ENCODE data around the gene MOB2. TPM values are rescaled to one million over a fixed set of nuclear protein-coding genes. Genes with fewer than 3 reads are reported as not detected.
"Not testable (repeated sequence)": the region's sequence is repeated elsewhere in the genome, so short reads cannot be mapped to it uniquely, and the experiment has no call there.

MOB2 gene
- total RNA-seq, 1 donor from 2014 or later: 55.2 TPM

GRCh38 chr11:1437500-1437899 lies 49.1 kb downstream of the MOB2 start:
- intact Hi-C loops (cut with DNase I): no loop called here
- DNase-seq (ENCODE audit: low spot score) (no peak), ATAC-seq (peak; percentile 12)

- ATAC-seq: peak; percentile 8
- intact Hi-C loops (cut with DNase I): no loop called here
- DNase-seq (ENCODE audit: low spot score): no peak
Observed at GRCh38 chr11:1436468-1437039, 50.0 kb downstream of the MOB2 start.

DNA sequence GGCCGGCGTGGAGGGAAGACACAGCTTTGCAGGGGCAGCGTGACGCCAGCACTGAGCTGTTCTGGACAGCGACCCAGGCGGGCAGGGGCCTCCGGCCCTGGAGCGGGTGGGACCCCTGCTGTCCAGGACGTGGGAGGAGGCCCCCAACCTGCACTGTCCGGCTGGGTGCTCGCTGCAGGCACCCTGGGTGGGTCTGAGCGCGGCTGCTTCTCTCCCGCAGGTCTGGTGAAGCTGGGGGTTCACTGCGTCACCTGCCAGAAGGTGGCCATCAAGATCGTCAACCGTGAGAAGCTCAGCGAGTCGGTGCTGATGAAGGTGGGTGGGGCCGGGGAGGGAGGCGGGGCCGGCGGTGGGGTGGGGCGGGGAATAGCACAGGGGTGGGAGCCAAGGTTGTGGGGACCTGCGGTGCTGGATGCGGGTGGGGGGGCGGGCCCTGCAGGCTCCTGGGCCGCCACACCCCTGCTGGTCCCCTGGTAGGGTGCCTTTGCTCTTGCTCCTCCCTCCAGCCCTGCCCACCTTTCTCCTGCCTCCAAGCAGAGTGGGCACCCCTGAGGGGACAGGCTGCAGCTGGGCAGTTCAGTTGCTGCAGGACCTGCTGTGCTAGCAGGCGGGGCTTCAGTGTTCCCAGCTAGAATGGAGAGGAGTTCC lies 50.6 kb downstream of the MOB2 start:
- ATAC-seq (peak; percentile 12), DNase-seq (ENCODE audit: low spot score) (no peak)
- intact Hi-C loops (cut with DNase I): no loop called here

DNA sequence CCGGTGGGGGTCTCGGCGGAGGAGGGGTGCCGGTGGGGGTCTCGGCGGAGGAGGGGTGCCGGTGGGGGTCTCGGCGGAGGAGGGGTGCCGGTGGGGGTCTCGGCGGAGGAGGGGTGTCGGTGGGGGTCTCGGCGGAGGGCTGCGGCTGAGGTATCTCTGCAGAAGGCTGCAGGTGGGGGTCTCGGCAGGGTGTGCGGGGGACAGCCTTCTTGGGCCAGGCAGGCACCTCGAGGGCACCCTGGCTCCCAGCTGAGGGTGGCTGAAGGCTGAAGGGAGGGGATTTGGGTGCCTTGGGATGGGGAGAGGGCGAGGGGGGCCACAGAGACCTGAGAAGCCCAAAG lies 51.1 kb downstream of the MOB2 start:
- DNase-seq (ENCODE audit: low spot score); ATAC-seq; intact Hi-C loops (cut with DNase I): not testable (repeated sequence)

GRCh38 chr11:1433977-1434640 lies 52.5 kb downstream of the MOB2 start:
- DNase-seq (ENCODE audit: low spot score) (no peak), ATAC-seq (no peak)
- intact Hi-C loops (cut with DNase I): no loop called here

DNA sequence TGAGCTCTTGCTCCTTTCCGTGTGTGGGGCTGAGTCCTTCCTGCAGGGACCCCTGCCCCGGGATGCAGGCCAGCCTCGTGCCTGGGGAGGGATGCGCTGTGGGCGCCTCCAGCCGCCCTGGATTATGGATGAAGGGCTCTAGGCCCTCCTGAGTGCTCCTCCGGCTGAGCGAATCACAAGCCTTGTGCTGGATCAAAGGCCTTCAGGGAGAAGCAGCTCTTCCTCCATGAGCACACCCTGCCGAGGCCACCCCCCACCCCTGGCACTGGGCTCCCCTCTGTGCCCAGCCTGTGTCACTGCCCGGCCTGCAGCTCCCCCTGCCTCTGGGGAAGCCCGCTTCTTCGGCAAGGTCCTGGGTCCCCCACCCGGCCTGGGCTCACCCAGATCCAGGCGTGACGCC lies 53.0 kb downstream of the MOB2 start:
- intact Hi-C loops (cut with DNase I): no loop called here
- DNase-seq (ENCODE audit: low spot score) (no peak), ATAC-seq (no peak)

DNA sequence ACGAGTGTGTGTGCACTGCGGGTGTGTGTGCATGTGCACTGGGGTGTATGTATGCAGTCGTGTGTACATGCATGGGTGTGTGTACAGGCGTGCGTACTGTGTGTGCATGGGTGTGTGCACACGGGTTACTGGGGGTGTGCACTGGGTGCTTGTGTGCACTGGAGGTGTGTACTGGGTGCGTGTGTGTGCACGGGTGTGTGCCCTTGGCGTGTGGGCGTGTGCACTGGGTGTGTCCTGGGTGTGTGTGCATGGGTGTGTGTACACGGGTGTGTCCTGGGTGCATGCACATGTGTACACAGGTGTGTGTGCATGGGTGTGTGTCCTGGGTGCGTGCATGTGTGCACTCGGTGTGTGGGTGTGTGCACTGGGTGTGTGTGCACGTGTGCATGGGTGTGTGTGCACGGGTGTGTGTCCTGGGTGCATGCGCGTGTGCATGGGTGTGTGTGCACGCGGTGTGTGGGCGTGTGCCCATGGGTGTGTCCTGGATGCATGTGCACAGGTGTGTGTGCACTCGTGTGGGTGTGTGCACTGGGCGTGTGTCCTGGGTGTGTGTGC lies 57.7 kb downstream of the MOB2 start:
- DNase-seq (ENCODE audit: low spot score) (no peak), ATAC-seq (no peak)
- intact Hi-C loops (cut with DNase I): no loop called here

- intact Hi-C loops (cut with DNase I): no loop called here
- no peak for DNase-seq (ENCODE audit: low spot score)
- no peak for ATAC-seq
Observed at GRCh38 chr11:1425439-1425838, 61.1 kb downstream of the MOB2 start.

- intact Hi-C loops (cut with DNase I): no loop called here
- ATAC-seq (no peak), DNase-seq (ENCODE audit: low spot score) (no peak)
Observed at GRCh38 chr11:1425006-1425405, 61.6 kb downstream of the MOB2 start.

DNA sequence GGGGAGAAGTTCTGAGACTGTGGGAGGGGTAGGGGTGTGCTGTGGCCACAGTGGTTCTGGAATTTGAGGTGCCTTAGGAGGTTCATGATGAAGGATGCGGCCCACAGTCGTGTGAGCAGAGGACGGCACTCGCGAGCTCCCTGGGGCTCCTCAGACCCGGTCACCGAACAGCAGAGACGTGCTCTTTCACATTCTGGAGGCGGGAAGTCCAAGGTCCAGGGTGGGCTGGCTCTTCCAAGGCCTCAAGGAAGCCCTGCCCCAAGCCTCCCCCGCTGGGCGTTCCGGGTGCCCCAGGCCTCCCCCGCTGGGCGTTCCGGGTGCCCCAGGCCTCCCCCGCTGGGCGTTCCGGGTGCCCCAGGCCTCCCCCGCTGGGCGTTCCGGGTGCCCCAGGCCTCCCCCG lies 63.2 kb downstream of the MOB2 start:
- intact Hi-C loops (cut with DNase I); ATAC-seq; DNase-seq (ENCODE audit: low spot score): not testable (repeated sequence)

GRCh38 chr11:1422981-1423380 lies 63.6 kb downstream of the MOB2 start:
- intact Hi-C loops (cut with DNase I): no loop called here
- ATAC-seq (no peak), DNase-seq (ENCODE audit: low spot score) (no peak)

DNA sequence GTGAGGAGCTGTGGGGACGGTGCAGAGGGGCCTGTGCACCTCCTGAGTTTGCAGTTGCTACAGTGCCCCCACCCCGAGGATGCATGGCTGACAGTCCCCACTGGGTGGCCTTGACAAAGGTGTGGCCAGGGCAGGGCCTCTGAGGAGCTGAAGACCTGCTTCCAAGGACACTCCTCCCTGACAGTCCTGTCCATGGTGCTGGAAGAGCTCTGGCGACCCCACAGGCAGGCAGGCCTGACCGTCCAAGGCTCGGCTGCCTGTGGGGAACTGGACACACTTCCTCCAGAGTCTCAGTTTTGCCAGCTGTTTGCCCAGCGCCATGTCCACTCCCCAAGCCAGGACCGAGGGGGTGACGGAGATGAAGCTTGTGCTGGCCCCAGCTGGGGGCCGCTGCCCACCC lies 64.1 kb downstream of the MOB2 start:
- DNase-seq (ENCODE audit: low spot score): no peak
- intact Hi-C loops (cut with DNase I): no loop called here
- no peak for ATAC-seq

DNA sequence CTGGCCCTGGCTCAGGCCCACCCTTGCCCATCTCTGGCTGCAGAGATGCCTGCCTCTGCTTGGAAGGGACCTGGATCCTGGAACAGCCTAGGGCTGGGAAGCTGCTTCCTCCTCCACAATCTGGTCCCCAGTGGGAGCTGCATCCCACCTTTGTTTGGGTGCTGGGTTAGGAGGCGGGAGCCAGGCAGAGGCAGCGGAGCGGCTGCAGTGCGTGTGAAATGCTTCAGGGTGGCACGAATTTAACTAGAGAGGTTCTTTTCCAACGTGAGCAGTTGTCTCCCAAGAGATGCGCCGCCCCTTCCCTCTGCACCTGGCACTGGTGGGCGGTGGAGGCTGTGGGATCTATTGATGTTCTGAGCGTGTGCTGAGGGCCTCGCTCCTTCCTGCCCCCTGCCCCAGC lies 65.3 kb downstream of the MOB2 start:
- DNase-seq (ENCODE audit: low spot score): no peak
- intact Hi-C loops (cut with DNase I): no loop called here
- ATAC-seq: no peak

DNA sequence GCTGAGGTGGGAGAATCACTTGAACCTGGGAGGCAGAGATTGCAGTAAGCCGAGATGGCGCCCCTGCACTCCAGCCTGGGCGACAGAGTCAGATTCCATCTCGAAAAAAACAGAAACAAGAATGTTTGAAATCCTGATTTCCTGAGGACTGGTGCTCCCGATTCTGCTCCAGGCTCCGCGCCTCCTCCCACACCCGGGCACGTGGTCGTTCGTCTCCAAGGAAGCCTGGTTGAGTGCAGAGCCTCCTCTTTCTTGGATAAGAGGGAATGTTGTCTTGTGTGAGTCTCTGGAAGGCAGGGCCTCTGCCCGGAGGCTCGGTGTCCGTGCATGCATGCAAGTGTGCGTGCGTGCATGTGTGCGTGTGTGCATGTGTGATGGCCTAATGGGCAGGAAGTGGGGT lies 66.8 kb downstream of the MOB2 start:
- DNase-seq (ENCODE audit: low spot score): no peak
- no peak for ATAC-seq
- intact Hi-C loops (cut with DNase I): no loop called here

Other genes starting within 250 kb of the MOB2 start
- 60.5 TPM for gene TOLLIP, start 177.1 kb downstream of the MOB2 start, total RNA-seq
- 7.4 TPM for gene BRSK2, start 96.8 kb downstream of the MOB2 start, total RNA-seq
- 8.9 TPM for gene DUSP8, start 85.5 kb upstream of the MOB2 start, total RNA-seq
- gene KRTAP5-1, start 98.5 kb upstream of the MOB2 start, total RNA-seq: not detected
- not detected for gene KRTAP5-2, start 111.5 kb upstream of the MOB2 start, total RNA-seq
- gene KRTAP5-3, start 121.7 kb upstream of the MOB2 start, total RNA-seq: not detected
- not detected for gene KRTAP5-4, start 135.4 kb upstream of the MOB2 start, total RNA-seq
- gene KRTAP5-5, start 143.0 kb upstream of the MOB2 start, total RNA-seq: not detected
- not detected for gene KRTAP5-6, start 210.4 kb upstream of the MOB2 start, total RNA-seq

Measured in sciatic nerve (tissue), 2 donors.